ENCODE results near the gene PLXDC1.

DNA sequence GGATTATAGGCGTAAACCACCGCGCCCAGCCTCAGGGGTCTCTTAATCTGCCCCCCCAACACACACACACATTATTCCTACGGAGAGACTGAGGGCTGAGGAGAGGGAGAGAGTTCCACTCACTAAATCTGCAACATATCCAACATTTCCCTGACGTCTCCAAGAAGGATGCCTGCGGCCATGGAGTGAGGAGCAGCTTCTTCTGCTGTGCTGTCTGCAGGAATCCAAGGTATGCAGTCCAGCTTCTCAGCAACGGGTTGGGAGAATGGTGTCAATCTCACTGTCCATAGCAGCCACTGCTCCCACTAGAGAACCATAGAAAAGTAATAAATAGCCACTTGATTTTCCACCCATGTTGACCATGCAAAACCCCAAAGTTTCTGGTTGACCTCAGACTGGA lies 5.1 kb upstream of the PLXDC1 start:
- TF ChIP-seq POLR2AphosphoS5 (IDR thresholded peaks at IDR 0.05; ENCODE audit: low read depth, low read length): no peak
- TF ChIP-seq, protein P1, sequence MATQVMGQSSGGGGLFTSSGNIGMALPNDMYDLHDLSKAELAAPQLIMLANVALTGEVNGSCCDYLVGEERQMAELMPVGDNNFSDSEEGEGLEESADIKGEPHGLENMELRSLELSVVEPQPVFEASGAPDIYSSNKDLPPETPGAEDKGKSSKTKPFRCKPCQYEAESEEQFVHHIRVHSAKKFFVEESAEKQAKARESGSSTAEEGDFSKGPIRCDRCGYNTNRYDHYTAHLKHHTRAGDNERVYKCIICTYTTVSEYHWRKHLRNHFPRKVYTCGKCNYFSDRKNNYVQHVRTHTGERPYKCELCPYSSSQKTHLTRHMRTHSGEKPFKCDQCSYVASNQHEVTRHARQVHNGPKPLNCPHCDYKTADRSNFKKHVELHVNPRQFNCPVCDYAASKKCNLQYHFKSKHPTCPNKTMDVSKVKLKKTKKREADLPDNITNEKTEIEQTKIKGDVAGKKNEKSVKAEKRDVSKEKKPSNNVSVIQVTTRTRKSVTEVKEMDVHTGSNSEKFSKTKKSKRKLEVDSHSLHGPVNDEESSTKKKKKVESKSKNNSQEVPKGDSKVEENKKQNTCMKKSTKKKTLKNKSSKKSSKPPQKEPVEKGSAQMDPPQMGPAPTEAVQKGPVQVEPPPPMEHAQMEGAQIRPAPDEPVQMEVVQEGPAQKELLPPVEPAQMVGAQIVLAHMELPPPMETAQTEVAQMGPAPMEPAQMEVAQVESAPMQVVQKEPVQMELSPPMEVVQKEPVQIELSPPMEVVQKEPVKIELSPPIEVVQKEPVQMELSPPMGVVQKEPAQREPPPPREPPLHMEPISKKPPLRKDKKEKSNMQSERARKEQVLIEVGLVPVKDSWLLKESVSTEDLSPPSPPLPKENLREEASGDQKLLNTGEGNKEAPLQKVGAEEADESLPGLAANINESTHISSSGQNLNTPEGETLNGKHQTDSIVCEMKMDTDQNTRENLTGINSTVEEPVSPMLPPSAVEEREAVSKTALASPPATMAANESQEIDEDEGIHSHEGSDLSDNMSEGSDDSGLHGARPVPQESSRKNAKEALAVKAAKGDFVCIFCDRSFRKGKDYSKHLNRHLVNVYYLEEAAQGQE (IDR thresholded peaks at IDR 0.05; ENCODE audit: insufficient read depth in 1 of 2, low read depth in 2 of 2, low read length in 2 of 2): no peak
